K562 (cell line): ENCODE results near the gene HADHA. TPM values are rescaled to one million over a fixed set of nuclear protein-coding genes. Genes with fewer than 3 reads are reported as not detected.
A peak's percentile ranks its signal among the peaks of the same experiment; 100 is the strongest.

Source experiments
- CBX2 ChIP-seq: fragments of 200-600 bp; sonication (generic); IDR thresholded peaks from one replicate; pipeline ENCODE4 v1.6.1; 2012; ENCODE audit warnings: mild to moderate bottlenecking, low read length, inconsistent platforms; ENCODE audit not compliant: insufficient read depth, poor library complexity, severe bottlenecking
- CTBP1 ChIP-seq: fragments of 450-650 bp; IDR thresholded peaks from 2 replicates; pipeline ENCODE4 v1.6.1; 2016; ENCODE audit warnings: borderline replicate concordance
- DIDO1 ChIP-seq: fragments of 450-650 bp; IDR thresholded peaks from 2 replicates; pipeline ENCODE4 v1.6.1; 2016; ENCODE audit warnings: low read depth, missing biosample characterization, missing genetic modification characterization
- KDM2B ChIP-seq: fragments of 250-450 bp; sonication (Bioruptor Pico); IDR thresholded peaks from 2 replicates; pipeline ENCODE4 v1.8.0; 2021; ENCODE audit warnings: mild to moderate bottlenecking, moderate library complexity
- KLF13 ChIP-seq: fragments of 450-650 bp; IDR thresholded peaks from 2 replicates; pipeline ENCODE4 v1.6.1; 2016; ENCODE audit warnings: missing genetic modification characterization, low read depth, mild to moderate bottlenecking, missing compliant biosample characterization, moderate library complexity, borderline replicate concordance
- SAP30 ChIP-seq: fragments of 200-600 bp; sonication (generic); IDR thresholded peaks from 2 replicates; pipeline ENCODE4 v1.6.1; 2012; ENCODE audit warnings: borderline replicate concordance, low read depth, mild to moderate bottlenecking, moderate library complexity, low read length, control low read depth, inconsistent platforms; ENCODE audit not compliant: insufficient read depth, poor library complexity, severe bottlenecking
- ZNF184 ChIP-seq: sonication (generic); formaldehyde crosslinking; IDR thresholded peaks from 2 replicates; pipeline ENCODE4 v1.5.0; 2020; ENCODE audit warnings: missing genetic modification reagents
- ZNF75A ChIP-seq: fragments of 450-650 bp; formaldehyde crosslinking; IDR thresholded peaks from 2 replicates; pipeline ENCODE4 v1.4.0; 2020; ENCODE audit warnings: mild to moderate bottlenecking
- polyA plus RNA-seq, 8 experiments: library from polyadenylated mRNA; depleted of rRNA in 4 of 8; stranded (reverse) in 5 of 8; unstranded in 3 of 8; fragments of >200 nt; fragmentation: Nextera tagmentation in 2 of 8; fragmentation: Illumina TruSeq in 1 of 8; extraction: Ambion mirVana in 2 of 8; extraction: Trizol in 1 of 8; gene quantifications; 2 replicates each; pipeline versions ENCODE4 v1.2.1 to v1.2.3, GENCODE V29; 2011 to 2014; ENCODE audit warnings: inconsistent platforms in 1 of 8, missing spikeins in 1 of 8
- total RNA-seq, 7 experiments: library from RNA; depleted of rRNA in 6 of 7; stranded (reverse); fragments of >200 nt in 6 of 7; fragmentation: Illumina TruSeq in 2 of 7; extraction: Trizol in 2 of 7; gene quantifications; 2 replicates each; pipeline versions ENCODE4 v1.2.1 to v1.2.3, GENCODE V29; 2011 to 2021; ENCODE audit warnings: low replicate concordance in 1 of 7
- TF ChIP-seq, protein P1 (sequence below): fragments of 250-450 bp; sonication (Bioruptor Pico); IDR thresholded peaks from 2 replicates; pipeline ENCODE4 v1.4.0; 2020; ENCODE audit warnings: mild to moderate bottlenecking, moderate library complexity
- TF ChIP-seq, protein P2 (sequence below): fragments of 250-450 bp; sonication (Bioruptor Pico); IDR thresholded peaks from 2 replicates; pipeline ENCODE4 v1.8.0; 2022; ENCODE audit warnings: inconsistent platforms
- TF ChIP-seq, protein P3 (sequence below): fragments of 450-650 bp; IDR thresholded peaks from 2 replicates; pipeline ENCODE4 v1.6.1; 2016; ENCODE audit warnings: mild to moderate bottlenecking
- TF ChIP-seq, protein P4 (sequence below): fragments of 250-450 bp; sonication (Bioruptor Pico); IDR thresholded peaks from 2 replicates; pipeline ENCODE4 v1.5.0; 2021
- TF ChIP-seq, protein P5 (sequence below), 2 experiments: fragments of 450-650 bp; formaldehyde crosslinking in 1 of 2; IDR thresholded peaks; 2 replicates each; pipeline versions ENCODE4 v1.4.0 to v1.6.1; 2014 to 2020; ENCODE audit warnings: mild to moderate bottlenecking in 2 of 2, borderline replicate concordance in 1 of 2, low read depth in 1 of 2

HADHA gene
- total and polyA plus RNA-seq, 9 of the 15 experiments (the other 6 are each of a cell fraction or from before 2014, with no cell fraction given) = 145 to 326 (median 202) TPM

DNA sequence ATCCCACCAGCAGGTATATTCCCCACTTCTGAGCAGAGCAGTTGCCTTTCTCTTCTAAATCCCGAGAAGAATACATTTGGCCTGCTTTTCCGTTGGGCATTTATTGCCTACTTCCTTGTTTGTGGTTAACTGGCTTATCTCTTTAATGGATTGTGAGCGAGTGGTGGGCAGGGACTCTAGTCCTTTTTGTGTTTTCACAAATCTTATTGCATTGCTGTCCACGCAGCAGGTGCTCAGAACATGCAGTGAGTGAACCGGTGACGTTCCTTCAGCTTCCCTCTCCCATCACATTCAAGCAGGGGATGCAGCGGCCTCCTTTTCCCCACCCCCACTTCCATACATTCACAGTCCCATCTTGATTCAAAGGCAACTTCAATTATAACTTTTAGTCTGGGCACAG, 100.4 kb downstream of the HADHA start (continued):
- TF ChIP-seq, protein P1, sequence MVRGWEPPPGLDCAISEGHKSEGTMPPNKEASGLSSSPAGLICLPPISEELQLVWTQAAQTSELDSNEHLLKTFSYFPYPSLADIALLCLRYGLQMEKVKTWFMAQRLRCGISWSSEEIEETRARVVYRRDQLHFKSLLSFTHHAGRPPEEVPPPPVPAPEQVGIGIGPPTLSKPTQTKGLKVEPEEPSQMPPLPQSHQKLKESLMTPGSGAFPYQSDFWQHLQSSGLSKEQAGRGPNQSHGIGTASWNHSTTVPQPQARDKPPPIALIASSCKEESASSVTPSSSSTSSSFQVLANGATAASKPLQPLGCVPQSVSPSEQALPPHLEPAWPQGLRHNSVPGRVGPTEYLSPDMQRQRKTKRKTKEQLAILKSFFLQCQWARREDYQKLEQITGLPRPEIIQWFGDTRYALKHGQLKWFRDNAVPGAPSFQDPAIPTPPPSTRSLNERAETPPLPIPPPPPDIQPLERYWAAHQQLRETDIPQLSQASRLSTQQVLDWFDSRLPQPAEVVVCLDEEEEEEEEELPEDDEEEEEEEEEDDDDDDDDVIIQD (CRISPR knock-in tag) = no peak
- TF ChIP-seq, protein P2, sequence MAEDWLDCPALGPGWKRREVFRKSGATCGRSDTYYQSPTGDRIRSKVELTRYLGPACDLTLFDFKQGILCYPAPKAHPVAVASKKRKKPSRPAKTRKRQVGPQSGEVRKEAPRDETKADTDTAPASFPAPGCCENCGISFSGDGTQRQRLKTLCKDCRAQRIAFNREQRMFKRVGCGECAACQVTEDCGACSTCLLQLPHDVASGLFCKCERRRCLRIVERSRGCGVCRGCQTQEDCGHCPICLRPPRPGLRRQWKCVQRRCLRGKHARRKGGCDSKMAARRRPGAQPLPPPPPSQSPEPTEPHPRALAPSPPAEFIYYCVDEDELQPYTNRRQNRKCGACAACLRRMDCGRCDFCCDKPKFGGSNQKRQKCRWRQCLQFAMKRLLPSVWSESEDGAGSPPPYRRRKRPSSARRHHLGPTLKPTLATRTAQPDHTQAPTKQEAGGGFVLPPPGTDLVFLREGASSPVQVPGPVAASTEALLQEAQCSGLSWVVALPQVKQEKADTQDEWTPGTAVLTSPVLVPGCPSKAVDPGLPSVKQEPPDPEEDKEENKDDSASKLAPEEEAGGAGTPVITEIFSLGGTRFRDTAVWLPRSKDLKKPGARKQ (CRISPR knock-in tag) = no peak
- TF ChIP-seq KDM2B (no peak), KLF13 (tag) (no peak), SAP30 (no peak), CTBP1 (no peak), CBX2 (no peak), ZNF75A (CRISPR knock-in tag) (no peak), DIDO1 (tag) (no peak), ZNF184 (CRISPR knock-in tag) (no peak)
- TF ChIP-seq, protein P3, sequence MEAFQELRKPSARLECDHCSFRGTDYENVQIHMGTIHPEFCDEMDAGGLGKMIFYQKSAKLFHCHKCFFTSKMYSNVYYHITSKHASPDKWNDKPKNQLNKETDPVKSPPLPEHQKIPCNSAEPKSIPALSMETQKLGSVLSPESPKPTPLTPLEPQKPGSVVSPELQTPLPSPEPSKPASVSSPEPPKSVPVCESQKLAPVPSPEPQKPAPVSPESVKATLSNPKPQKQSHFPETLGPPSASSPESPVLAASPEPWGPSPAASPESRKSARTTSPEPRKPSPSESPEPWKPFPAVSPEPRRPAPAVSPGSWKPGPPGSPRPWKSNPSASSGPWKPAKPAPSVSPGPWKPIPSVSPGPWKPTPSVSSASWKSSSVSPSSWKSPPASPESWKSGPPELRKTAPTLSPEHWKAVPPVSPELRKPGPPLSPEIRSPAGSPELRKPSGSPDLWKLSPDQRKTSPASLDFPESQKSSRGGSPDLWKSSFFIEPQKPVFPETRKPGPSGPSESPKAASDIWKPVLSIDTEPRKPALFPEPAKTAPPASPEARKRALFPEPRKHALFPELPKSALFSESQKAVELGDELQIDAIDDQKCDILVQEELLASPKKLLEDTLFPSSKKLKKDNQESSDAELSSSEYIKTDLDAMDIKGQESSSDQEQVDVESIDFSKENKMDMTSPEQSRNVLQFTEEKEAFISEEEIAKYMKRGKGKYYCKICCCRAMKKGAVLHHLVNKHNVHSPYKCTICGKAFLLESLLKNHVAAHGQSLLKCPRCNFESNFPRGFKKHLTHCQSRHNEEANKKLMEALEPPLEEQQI = no peak
- TF ChIP-seq, protein P4, sequence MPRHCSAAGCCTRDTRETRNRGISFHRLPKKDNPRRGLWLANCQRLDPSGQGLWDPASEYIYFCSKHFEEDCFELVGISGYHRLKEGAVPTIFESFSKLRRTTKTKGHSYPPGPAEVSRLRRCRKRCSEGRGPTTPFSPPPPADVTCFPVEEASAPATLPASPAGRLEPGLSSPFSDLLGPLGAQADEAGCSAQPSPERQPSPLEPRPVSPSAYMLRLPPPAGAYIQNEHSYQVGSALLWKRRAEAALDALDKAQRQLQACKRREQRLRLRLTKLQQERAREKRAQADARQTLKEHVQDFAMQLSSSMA (CRISPR knock-in tag) = no peak
- TF ChIP-seq, protein P5, sequence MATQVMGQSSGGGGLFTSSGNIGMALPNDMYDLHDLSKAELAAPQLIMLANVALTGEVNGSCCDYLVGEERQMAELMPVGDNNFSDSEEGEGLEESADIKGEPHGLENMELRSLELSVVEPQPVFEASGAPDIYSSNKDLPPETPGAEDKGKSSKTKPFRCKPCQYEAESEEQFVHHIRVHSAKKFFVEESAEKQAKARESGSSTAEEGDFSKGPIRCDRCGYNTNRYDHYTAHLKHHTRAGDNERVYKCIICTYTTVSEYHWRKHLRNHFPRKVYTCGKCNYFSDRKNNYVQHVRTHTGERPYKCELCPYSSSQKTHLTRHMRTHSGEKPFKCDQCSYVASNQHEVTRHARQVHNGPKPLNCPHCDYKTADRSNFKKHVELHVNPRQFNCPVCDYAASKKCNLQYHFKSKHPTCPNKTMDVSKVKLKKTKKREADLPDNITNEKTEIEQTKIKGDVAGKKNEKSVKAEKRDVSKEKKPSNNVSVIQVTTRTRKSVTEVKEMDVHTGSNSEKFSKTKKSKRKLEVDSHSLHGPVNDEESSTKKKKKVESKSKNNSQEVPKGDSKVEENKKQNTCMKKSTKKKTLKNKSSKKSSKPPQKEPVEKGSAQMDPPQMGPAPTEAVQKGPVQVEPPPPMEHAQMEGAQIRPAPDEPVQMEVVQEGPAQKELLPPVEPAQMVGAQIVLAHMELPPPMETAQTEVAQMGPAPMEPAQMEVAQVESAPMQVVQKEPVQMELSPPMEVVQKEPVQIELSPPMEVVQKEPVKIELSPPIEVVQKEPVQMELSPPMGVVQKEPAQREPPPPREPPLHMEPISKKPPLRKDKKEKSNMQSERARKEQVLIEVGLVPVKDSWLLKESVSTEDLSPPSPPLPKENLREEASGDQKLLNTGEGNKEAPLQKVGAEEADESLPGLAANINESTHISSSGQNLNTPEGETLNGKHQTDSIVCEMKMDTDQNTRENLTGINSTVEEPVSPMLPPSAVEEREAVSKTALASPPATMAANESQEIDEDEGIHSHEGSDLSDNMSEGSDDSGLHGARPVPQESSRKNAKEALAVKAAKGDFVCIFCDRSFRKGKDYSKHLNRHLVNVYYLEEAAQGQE (IDR thresholded peaks at IDR 0.05; ENCODE audit: borderline replicate concordance) = peak; percentile 63
- TF ChIP-seq, protein P5 (CRISPR knock-in tag; IDR thresholded peaks at IDR 0.05; ENCODE audit: low read depth) = no peak
